Measurements from ENCODE around the gene CFL1. TPM values are rescaled to one million over a fixed set of nuclear protein-coding genes. Genes with fewer than 3 reads are reported as not detected.
A peak's percentile ranks its signal among the peaks of the same experiment; 100 is the strongest.

Gene CFL1
- total and polyA plus RNA-seq, 10 of the 15 experiments (the other 5 are each of a cell fraction or from before 2014, with no cell fraction given) = 164 to 2,994 (median 1,500) TPM

DNA sequence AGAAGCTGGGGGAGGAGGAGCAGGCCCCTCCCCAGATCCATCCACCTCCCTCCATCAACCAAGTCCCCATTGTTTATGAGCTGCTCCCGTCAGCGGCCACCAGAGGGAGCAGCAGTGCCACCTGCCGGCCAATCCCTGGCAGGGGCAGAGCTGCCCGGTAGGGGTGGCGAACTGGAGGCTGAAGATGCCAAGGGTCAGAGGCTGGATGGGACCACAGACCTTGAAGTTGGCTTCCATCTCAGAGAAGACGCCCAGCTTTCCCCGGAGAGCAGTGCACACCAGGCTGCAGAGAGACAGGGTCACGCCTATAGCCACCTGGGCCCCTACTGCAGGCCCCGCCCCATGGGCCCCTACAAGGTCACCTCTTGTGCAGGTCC, 26.7 kb upstream of the CFL1 start (continued):
- TF ChIP-seq RUNX3 (IDR thresholded peaks at IDR 0.05; ENCODE audit: low read length) = no peak
- TF ChIP-seq, protein P1, sequence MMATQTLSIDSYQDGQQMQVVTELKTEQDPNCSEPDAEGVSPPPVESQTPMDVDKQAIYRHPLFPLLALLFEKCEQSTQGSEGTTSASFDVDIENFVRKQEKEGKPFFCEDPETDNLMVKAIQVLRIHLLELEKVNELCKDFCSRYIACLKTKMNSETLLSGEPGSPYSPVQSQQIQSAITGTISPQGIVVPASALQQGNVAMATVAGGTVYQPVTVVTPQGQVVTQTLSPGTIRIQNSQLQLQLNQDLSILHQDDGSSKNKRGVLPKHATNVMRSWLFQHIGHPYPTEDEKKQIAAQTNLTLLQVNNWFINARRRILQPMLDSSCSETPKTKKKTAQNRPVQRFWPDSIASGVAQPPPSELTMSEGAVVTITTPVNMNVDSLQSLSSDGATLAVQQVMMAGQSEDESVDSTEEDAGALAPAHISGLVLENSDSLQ (IDR thresholded peaks at IDR 0.05) = no peak
- TF ChIP-seq SREBF2 (IDR thresholded peaks at IDR 0.05; ENCODE audit: low read length) = no peak
- TF ChIP-seq YY1 (IDR thresholded peaks at IDR 0.05; ENCODE audit: low read depth, low read length) = peak; percentile 88
- TF ChIP-seq, protein P2, sequence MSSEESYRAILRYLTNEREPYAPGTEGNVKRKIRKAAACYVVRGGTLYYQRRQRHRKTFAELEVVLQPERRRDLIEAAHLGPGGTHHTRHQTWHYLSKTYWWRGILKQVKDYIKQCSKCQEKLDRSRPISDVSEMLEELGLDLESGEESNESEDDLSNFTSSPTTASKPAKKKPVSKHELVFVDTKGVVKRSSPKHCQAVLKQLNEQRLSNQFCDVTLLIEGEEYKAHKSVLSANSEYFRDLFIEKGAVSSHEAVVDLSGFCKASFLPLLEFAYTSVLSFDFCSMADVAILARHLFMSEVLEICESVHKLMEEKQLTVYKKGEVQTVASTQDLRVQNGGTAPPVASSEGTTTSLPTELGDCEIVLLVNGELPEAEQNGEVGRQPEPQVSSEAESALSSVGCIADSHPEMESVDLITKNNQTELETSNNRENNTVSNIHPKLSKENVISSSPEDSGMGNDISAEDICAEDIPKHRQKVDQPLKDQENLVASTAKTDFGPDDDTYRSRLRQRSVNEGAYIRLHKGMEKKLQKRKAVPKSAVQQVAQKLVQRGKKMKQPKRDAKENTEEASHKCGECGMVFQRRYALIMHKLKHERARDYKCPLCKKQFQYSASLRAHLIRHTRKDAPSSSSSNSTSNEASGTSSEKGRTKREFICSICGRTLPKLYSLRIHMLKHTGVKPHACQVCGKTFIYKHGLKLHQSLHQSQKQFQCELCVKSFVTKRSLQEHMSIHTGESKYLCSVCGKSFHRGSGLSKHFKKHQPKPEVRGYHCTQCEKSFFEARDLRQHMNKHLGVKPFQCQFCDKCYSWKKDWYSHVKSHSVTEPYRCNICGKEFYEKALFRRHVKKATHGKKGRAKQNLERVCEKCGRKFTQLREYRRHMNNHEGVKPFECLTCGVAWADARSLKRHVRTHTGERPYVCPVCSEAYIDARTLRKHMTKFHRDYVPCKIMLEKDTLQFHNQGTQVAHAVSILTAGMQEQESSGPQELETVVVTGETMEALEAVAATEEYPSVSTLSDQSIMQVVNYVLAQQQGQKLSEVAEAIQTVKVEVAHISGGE (CRISPR knock-in tag; IDR thresholded peaks at IDR 0.05) = no peak
- TF ChIP-seq, protein P3, sequence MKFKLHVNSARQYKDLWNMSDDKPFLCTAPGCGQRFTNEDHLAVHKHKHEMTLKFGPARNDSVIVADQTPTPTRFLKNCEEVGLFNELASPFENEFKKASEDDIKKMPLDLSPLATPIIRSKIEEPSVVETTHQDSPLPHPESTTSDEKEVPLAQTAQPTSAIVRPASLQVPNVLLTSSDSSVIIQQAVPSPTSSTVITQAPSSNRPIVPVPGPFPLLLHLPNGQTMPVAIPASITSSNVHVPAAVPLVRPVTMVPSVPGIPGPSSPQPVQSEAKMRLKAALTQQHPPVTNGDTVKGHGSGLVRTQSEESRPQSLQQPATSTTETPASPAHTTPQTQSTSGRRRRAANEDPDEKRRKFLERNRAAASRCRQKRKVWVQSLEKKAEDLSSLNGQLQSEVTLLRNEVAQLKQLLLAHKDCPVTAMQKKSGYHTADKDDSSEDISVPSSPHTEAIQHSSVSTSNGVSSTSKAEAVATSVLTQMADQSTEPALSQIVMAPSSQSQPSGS (IDR thresholded peaks at IDR 0.05; ENCODE audit: low read length) = no peak
- TF ChIP-seq, protein P4, sequence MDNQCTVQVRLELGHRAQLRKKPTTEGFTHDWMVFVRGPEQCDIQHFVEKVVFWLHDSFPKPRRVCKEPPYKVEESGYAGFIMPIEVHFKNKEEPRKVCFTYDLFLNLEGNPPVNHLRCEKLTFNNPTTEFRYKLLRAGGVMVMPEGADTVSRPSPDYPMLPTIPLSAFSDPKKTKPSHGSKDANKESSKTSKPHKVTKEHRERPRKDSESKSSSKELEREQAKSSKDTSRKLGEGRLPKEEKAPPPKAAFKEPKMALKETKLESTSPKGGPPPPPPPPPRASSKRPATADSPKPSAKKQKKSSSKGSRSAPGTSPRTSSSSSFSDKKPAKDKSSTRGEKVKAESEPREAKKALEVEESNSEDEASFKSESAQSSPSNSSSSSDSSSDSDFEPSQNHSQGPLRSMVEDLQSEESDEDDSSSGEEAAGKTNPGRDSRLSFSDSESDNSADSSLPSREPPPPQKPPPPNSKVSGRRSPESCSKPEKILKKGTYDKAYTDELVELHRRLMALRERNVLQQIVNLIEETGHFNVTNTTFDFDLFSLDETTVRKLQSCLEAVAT (IDR thresholded peaks at IDR 0.05) = no peak
- TF ChIP-seq KLF5 (IDR thresholded peaks at IDR 0.05; ENCODE audit: partially characterized antibody) = no peak
- no peak for TF ChIP-seq MEF2A (IDR thresholded peaks at IDR 0.05; ENCODE audit: insufficient read depth, low read depth, low read length)
- no peak for TF ChIP-seq HCFC1 (IDR thresholded peaks at IDR 0.05; ENCODE audit: low read length)
- peak; percentile 55; the same call in 1 of the 2 replicates for TF ChIP-seq GATAD2B (conservative IDR thresholded peaks at IDR 0.05; ENCODE audit: low read depth)
- TF ChIP-seq POU2F2 (IDR thresholded peaks at IDR 0.05; ENCODE audit: borderline replicate concordance, low read depth, low read length) = peak; percentile 48; the same call in 1 of the 3 replicates
- TF ChIP-seq SMAD5 (IDR thresholded peaks at IDR 0.05; ENCODE audit: low read depth) = no peak
- peak; percentile 60; the same call in 1 of the 2 replicates for TF ChIP-seq CHD2 (IDR thresholded peaks at IDR 0.05; ENCODE audit: borderline replicate concordance, low read depth, low read length)
- TF ChIP-seq, protein P5, sequence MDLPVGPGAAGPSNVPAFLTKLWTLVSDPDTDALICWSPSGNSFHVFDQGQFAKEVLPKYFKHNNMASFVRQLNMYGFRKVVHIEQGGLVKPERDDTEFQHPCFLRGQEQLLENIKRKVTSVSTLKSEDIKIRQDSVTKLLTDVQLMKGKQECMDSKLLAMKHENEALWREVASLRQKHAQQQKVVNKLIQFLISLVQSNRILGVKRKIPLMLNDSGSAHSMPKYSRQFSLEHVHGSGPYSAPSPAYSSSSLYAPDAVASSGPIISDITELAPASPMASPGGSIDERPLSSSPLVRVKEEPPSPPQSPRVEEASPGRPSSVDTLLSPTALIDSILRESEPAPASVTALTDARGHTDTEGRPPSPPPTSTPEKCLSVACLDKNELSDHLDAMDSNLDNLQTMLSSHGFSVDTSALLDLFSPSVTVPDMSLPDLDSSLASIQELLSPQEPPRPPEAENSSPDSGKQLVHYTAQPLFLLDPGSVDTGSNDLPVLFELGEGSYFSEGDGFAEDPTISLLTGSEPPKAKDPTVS (IDR thresholded peaks at IDR 0.05; ENCODE audit: low read depth, low read length) = no peak
- no peak for TF ChIP-seq MYB (IDR thresholded peaks at IDR 0.05; ENCODE audit: borderline replicate concordance, low read depth, low read length)
- TF ChIP-seq PBX3 (IDR thresholded peaks at IDR 0.05; ENCODE audit: insufficient replicate concordance, low read depth, low read length) = no peak
- no peak for TF ChIP-seq CHD1 (IDR thresholded peaks at IDR 0.05; ENCODE audit: low read depth, low read length)
- peak in 1 of 2 experiments; percentile 36; a peak in 1 of 4 replicates for TF ChIP-seq BHLHE40 (IDR thresholded peaks at IDR 0.05; ENCODE audit: borderline replicate concordance in 1 of 2, low read depth in 2 of 2, low read length in 1 of 2)
- no peak for TF ChIP-seq TARDBP (IDR thresholded peaks at IDR 0.05; ENCODE audit: borderline replicate concordance)
- no peak for TF ChIP-seq CBX5 (IDR thresholded peaks at IDR 0.05; ENCODE audit: low read depth)
- peak; percentile 69; the same call in 1 of the 2 replicates for TF ChIP-seq RCOR1 (conservative IDR thresholded peaks at IDR 0.05; ENCODE audit: low read depth, low read length)

Data from GM12878 (cell line).